ENCODE measurements around the gene PCBP4.
A peak's percentile ranks its signal among the peaks of the same experiment; 100 is the strongest.

PCBP4 gene

DNA sequence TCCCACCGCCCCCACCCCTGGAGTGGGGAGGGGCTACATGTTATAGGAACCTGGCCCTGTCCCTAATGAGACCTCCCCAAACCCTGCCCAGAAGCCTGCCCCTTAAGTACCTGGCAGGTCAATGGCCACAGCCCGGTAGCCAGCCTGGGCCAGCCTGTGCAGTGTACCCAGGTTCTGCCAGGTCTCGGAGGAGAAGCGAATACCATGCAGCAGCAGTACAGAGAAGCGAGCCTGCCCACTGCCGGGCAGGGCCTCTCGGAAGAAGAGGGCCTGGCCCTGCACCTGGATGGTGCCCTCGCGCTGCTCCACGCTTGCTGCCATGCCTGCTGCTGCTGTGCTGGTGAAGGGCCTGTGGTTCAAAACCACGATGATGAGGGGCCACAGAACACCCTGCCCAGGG lies 4.1 kb upstream of the PCBP4 start:
- DNase-seq (ENCODE audit: low spot score), result no peak

DNA sequence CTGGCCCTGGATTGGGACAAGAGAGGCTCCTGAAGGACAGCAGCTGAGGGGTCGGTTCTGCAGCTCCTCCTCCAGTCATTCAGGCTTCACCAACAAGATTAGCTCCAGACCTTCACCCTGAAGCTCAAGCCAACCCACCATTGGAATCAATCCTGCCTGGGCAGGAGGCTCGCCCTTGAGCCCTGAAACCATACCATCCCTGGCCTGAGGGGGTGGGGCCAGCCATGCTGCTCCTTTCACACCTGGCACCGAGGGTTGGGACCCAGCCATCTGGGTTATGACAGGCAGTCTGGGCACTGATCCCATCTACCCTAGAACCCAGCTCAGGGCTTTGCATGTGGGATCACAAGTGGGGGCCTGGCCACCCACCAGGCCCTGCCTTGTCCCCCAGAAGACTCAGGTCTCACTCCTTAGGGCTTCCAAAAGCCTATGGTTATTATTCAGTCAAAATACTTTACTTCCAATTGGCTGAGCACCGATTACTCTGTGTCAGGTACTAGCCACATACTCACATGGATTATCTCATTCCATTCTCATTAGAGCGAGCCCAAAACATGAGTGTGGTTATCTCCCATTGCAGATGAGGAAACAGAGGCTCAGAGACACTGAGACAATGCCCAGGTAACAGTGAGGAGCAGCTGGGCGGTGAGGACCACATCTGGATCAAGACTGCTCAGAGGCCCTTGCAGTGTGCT lies 3.5 kb upstream of the PCBP4 start:
- peak; percentile 76 for DNase-seq (ENCODE audit: low spot score)

DNA sequence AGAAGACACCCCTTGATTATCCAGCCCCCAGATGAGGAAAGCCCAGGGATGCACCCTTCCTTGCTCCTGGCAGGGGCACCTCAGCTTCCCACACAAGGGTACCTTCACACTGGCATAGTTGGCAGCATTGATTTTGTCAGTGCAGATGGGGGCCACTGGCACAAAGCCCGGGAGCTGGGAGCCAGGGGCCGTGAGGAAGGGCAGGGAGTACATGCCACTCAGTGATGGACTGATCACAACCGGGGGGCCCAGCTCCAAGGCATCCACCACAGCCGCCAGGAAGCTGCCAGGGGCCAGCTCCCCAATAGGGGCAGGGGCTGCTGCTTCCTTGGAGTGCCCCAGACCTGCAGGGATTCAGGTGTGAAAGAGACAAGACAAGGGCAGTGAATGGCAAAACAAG lies 2.6 kb upstream of the PCBP4 start:
- DNase-seq (ENCODE audit: low spot score), result no peak

DNA sequence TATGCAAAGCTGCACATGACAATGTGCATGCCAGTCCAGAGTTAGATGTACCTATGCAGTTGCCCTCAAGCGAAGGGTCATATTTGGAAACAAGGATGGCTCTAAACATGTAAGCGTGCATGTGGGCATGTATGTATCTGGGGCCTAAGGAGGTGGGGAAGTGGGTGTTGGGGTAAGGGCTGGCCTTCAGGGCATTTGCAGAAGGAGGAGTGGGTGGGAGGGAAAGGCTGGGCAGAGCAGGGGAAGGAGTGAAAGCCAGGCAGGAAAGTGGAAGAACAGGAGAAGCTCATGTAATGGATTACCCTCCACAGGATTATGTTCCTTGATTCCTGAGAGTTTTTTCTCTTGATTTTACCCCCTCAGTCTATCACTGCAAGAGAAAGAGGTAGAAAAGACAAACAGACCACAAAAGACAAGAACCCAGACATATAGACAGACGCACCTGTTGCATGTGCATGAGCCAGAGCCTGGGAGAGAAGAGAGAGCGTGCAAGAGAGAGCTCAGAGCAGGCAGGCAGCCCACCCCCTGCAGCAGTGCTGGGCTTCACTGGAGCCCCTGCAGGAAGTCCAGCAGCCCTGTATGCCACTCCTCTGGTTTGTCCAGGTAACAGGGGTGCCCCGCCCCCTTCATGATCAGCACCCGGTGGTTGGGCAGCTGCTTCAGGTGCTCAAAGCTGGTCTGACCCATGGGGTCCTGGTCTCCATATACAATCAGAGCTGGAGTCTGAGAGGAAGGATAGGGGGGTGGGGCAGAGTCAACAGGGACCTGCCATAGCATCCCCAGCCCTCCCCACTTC lies 1.8 kb upstream of the PCBP4 start:
- no peak for DNase-seq (ENCODE audit: low spot score)

DNA sequence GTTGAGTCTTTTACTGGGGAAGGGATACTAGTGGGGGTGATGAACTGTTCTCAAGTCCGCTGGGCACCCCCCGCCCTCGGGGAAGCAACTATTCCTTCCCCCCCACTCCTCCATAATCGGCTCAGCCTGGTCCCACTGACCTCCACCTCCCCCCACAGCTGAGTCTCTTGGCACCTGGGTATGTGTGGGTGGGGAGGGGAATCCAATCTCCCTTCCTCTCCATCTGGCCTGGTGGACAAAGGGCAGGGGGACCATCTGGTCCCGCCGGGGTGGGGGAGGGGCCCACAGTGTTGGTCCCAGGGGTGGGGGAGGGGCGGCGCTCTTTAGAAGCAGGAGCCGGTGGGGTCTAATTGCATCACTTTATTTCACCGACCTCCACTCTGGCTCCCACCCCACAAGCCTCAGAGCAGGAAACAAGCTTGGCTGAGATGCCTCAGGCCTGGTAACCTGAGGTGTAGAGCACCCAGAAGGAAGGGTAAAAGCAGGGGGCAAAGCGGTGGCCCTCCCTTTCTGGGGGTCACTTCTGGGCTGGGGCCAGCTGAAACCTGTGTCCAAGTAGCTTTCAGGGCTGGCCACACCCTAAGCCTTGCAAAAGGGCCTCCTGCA lies 1.0 kb upstream of the PCBP4 start:
- peak; percentile 77 for DNase-seq (ENCODE audit: low spot score)

DNA sequence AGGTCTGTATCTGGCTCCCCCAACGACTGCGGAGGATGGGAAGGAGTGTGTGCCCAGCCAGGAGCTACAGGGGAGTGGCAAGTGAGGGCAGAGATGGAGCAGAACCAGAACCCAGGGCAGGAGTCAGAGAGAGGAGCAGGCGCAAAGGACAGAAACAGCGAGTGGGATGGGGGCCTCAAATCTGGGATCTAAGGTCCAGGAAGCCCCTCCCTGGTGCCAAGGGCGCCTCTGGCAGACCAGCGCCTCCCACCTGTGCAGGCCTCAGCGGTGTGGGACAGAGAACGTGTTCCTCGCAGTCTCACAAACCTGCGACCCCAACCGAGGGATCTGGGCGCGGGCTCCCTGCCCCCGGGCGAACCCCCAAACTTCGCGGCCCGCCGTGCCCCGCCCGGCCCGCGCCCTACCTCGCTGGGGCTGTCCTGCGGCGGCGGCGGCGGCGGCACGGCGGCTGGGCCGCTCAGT lies 301 bp downstream of the PCBP4 start:
- no peak for DNase-seq (ENCODE audit: low spot score)

DNA sequence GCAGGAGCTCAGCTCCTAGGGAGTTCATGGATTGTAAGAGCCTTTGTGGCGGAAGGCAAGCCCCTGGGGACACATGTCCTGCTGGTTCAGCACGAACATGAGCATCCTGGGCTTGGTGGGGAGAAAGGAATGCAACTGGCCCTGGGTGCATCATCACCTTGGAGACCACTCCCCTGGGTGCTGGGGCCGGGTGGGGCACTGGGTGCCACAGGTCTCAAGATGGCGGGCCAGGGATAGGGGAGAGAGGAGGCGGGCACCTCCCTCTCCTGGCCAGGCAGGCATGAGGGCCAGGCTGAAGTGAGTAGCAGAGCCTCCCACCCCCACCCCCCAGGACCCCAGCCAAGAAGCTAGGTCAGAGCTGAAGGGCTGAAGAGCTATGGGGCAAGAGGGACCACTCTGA lies 768 bp downstream of the PCBP4 start:
- no peak for DNase-seq (ENCODE audit: low spot score)

DNA sequence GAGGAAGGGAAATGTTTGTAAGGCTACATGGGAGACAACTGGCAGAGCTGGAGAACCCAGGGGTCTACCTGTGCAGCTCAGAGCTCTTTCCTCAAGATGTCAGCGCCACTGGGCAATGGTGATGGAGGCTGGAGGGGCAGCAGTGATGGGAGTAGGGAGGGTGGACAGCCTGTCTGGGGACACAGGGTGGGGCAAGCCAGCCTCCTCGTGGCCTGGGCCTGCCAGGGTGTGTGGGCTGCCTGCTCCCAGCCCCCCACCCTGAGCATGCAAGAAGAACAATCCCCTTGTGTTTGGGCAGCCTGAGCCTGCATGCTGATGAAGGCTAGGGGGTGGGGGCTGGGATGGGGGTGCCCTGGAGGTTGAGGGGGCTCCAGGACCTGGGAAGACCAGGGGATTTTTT lies 1.2 kb downstream of the PCBP4 start:
- DNase-seq (ENCODE audit: low spot score), result no peak

DNA sequence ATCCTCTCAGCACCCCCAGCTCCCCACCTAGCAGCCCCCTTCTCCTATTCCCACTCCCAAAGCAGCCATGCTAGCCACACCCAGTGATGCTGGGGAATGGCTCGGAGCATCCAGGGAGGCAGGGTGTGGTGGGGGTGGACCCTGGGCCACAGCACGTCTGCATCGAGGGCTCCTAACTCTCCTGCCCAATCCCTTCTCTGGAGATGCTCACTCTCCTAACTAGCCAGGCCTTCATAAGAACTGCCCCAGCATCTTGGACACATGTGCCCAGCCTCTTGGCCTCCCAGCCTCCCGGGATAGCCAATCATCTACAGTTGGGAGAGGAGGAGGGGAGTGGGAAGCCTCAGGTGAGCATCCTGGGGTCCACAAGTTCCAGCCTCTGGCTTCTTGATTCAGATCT lies 2.7 kb downstream of the PCBP4 start:
- no peak for DNase-seq (ENCODE audit: low spot score)

DNA sequence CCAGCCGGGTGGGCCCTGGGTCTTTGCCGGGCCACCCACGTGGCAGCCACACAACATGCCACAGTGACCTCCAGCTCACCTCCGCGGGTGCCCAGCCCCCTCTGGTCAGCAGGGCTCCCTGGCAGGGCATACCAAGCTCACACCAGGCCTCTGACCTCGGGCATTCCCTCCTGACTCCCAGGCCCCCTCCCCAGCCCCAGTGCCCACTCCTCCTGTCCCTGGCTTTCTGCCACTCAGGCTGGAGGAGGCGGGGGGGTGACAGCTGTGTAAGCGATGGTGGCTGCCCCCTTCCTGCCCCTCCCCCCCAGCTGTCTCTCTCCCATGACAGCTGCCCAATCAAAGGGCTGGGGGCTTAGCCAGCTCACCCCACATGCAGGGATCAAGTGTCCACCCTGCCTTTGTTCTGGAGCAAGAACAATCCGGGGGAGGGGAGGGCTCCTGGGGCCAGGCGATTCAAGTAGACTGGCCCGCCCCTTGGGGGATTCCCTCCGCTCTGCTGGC lies 3.3 kb downstream of the PCBP4 start:
- DNase-seq (ENCODE audit: low spot score), result no peak

DNA sequence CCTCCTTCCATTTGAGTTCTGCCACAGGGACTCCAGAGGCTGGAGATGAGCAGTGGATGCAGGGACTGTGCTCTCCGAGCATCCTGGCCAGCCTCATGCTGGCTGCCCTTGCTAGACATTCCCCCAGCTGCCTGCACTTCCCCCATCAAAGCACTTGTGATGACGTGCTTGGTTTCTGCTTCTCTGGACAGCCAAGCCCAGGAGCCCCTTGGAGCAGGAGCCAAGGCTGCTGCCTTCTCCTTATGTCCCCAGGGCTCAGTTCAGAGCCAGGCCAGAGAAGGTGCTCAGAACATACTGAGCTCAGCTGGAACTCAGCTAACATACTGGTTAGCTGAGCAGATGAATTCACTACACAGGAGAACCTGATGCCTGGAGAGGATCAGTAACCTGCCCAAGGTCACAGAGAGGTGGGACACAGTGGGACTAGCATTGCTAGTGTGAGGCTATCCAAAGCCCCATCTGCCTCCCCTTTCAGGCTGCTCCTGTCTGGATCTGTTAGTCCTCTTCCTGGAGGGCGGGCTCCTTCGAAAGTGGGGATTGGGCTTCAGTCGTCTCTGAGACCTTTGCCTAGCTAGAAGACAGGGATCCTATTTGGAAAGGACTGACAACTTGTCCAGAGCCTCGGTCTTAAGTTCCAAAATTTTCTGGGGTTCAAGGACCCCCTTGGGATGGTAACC lies 4.3 kb downstream of the PCBP4 start:
- DNase-seq (ENCODE audit: low spot score), result peak; percentile 47

DNA sequence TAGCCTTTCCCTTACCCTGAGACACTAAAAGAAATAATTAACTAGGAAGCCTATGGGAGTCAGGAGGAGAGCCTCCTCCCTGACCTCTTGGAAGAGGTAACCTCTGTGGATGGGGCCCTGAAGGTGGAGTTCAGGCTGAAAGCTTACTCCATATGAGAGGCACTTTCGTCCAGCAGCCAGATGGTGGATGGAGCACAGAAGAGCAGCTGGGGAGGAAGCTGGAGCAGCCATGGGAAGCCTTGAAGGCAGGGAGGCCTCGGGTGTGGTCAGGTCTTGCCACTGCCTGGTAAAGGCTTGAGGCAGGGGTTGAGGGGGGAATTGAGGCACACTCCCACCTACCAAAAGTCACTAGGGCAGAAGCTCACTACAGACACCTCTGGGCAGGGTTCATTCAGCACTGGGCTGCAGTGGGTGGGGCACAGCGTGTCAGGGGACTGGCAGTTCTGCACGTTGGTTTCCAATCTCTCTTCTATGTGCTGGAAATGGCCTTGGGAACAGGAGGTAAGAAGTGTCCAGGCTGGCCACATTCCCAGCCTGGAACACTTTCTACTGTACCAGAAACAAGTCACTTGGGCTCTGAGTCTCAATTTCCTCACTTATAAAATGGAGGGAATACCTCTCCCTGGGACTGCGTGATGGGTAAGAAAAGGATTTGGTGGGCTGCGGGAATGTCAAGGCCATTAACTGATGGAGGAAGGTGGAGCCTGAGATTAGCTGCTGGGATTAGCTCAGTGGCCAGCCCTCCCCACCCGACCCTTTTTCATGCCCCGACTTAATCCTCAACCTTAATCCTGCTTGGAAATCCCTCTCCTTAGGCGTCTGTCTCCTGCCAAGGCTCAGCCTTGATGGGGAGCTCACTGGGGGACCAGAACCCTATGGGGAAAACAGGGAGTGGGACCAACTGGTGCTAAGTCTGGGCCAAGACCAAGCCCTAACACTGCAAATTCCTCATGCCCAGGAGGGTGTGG lies 5.4 kb downstream of the PCBP4 start:
- DNase-seq (ENCODE audit: low spot score), result peak; percentile 67

DNA sequence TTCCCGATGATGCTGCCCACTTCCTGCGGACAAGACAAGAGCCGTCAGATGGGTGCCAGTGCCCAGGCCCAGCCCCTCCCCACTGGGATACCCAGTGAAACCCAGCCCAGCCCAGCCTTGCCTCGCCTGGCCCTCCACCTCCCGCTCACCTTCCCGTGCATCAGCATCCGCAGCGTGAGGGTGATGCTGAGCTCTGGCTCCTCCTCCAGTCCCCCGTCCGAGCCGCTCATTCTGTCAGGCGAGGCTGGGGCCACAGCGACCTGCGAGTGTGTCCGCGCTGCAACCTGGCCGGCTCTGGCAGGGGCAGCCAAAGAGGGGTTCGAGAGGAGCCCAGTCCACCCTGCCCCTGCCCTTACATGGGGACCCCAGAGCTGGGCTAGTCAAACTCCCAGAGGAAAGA lies 6.2 kb downstream of the PCBP4 start:
- no peak for DNase-seq (ENCODE audit: low spot score)

DNA sequence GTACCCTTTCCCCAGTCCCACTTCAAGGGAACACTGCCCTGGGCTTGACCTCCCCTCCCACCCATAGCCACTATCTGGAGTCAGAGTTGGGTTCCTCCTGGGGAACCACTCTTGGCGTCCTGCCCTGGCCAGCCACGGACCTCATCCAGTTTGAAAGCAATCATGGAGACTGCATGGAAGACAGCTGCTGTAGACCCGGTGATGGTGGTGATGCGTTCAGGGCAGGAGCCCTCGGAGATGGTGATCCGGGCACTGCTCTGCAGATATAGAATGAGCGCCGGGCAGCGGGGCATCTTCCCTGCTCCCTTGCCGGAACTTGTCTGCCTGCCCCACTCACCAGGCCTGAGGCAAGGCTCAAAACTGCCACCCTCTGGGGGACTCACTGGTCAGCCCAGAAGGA lies 6.9 kb downstream of the PCBP4 start:
- DNase-seq (ENCODE audit: low spot score), result no peak

DNA sequence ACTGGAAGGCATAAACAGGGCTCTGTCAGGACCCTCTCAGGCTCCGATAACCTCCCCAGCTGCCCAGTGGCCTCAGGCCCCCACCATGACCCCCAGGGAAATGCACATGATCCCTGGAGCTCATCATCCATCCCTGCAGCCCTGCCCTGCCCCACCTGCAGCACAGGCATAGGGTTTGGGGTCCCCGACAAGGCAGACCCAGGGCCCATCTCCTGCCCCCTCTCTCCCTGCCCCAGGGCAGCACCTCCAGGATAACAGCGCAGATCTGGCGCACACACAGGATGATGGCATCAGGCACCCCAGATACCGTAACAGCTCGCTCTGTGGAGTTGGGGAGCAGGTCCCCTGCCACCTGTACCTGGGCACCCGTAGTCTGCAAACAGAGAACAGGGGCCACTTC lies 7.6 kb downstream of the PCBP4 start:
- no peak for DNase-seq (ENCODE audit: low spot score)

DNA sequence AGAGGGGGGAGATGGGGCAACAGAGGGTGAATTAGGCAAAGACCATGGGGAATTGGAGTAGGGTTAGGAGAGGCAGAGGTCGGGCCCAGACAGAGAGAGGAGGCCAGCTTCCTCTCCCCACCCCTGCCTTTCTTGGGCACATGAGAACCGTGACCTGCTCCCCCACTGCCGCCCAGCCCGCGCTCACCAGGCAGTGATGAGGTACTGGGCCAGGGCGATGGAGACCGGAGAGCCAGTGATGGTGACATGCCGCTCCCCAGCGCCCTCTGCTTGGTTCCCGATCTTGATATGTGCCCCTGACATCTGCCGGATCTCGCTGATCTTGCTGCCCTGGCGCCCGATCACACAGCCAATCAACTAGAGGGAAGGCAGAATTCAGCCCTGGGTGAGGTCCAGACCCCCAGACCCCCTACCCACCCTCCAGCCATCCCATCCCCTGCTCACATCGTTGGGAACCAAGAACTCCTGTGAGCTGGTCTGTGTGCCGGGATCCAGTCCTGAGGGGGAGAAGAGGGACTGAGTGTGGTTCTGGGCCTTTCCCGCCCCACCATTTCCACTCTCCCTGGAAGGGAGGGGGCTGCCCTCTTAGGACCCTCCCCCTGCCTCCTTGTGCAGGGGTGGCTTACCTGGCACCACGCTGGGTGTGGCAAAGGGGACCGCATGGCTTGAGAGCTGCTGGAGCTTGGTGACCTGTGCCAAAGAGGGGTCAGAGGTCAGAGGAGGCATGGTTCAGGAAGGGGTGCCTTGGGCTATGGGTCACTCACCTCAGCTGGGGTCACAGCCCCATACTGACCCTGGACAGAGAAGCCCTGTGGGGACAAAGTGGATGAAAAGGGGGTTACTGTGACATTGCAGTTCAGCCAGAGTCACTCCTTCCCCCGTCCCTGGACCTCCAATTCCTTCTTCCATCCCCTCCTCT lies 8.4 kb downstream of the PCBP4 start:
- DNase-seq (ENCODE audit: low spot score), result no peak

DNA sequence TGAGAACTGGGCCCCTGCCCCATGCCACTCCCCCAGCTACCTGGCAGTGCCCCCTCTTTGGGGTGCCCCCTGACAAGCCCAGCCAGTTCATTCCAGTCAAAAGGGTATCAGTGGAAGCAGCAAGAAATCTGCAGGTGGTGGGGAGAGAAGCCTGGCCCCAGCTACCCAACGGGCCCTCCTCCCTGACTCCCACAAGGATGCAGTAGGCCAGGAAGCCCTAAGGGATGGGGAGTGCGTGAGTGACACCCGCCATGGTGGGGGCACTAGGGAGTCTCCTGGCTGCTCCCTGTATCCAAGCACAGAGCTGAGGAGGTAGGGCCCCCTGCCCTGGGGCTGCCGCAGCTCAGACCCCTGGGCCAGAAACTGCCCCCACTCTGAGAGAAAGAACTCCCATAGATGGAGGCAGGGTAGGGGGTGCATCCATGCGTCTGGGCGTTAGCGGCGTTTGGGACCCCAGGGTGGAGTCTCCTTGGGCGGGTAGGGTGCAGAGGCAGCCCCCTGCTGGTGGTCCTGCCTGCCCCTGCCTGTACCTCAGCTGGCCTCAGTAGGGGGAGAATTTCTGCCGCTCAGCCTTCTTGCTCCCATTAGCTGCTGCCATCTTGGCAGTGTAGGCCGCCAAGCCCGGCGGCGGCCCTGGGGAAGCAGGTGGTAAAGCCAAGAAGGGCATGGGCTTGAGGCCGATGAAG lies 9.6 kb downstream of the PCBP4 start:
- DNase-seq (ENCODE audit: low spot score), result no peak

DNA sequence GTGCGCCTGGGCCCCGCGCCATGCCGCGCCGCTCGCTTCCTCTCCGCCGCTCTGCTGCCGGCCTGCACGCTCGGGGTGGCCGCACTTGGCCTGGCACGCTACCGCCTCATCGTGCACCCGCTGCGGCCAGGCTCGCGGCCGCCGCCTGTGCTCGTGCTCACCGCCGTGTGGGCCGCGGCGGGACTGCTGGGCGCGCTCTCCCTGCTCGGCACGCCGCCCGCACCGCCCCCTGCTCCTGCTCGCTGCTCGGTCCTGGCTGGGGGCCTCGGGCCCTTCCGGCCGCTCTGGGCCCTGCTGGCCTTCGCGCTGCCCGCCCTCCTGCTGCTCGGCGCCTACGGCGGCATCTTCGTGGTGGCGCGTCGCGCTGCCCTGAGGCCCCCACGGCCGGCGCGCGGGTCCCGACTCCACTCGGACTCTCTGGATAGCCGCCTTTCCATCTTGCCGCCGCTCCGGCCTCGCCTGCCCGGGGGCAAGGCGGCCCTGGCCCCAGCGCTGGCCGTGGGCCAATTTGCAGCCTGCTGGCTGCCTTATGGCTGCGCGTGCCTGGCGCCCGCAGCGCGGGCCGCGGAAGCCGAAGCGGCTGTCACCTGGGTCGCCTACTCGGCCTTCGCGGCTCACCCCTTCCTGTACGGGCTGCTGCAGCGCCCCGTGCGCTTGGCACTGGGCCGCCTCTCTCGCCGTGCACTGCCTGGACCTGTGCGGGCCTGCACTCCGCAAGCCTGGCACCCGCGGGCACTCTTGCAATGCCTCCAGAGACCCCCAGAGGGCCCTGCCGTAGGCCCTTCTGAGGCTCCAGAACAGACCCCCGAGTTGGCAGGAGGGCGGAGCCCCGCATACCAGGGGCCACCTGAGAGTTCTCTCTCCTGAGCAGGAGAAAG lies 11.1 kb downstream of the PCBP4 start:
- peak; percentile 53 for DNase-seq (ENCODE audit: low spot score)

Measured in cerebellar cortex (tissue), 1 donor.